ENCODE data around the gene SORL1.

The SORL1 gene

DNA sequence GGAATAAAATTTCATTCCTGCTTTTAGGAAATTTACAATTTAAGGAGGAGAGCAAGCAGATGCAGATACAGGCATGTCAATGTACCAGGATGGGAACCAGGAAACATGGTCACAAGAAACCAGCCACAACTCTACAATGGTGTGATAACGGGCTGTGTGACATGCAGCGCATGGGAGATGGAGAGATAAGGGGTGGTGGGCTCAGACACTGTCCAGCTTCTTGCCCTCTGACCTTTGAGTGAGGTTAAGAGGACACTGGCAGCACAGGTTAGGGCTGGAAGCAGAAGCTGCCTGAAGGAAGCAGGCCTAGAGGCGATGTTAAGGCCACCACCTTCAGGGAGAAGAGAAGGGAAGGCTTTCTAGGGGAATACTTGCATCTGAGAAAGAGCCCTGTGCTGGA lies 3.0 kb downstream of the SORL1 start:
- peaks cover 0 to 32% (median 14%) of the 10 kb centered on the region in 4 donors for H3K4me1 ChIP-seq
- H3K27me3 ChIP-seq: no peaks in the 10 kb centered on the region
- intact Hi-C loops (cut with DNase I; ENCODE audit: low total_unique reads): no loop called here
- H3K4me3 ChIP-seq: no peak overlapping the region
- peak overlapping the region in 1 of 2 donors; percentile 5 for H3K27ac ChIP-seq
- H3K36me3 ChIP-seq: no peaks in the 10 kb centered on the region
- TF ChIP-seq, protein P1, sequence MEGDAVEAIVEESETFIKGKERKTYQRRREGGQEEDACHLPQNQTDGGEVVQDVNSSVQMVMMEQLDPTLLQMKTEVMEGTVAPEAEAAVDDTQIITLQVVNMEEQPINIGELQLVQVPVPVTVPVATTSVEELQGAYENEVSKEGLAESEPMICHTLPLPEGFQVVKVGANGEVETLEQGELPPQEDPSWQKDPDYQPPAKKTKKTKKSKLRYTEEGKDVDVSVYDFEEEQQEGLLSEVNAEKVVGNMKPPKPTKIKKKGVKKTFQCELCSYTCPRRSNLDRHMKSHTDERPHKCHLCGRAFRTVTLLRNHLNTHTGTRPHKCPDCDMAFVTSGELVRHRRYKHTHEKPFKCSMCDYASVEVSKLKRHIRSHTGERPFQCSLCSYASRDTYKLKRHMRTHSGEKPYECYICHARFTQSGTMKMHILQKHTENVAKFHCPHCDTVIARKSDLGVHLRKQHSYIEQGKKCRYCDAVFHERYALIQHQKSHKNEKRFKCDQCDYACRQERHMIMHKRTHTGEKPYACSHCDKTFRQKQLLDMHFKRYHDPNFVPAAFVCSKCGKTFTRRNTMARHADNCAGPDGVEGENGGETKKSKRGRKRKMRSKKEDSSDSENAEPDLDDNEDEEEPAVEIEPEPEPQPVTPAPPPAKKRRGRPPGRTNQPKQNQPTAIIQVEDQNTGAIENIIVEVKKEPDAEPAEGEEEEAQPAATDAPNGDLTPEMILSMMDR (IDR thresholded peaks at IDR 0.05): no peak
- no peak for DNase-seq
- no peaks in the 10 kb centered on the region for H3K9me3 ChIP-seq

DNA sequence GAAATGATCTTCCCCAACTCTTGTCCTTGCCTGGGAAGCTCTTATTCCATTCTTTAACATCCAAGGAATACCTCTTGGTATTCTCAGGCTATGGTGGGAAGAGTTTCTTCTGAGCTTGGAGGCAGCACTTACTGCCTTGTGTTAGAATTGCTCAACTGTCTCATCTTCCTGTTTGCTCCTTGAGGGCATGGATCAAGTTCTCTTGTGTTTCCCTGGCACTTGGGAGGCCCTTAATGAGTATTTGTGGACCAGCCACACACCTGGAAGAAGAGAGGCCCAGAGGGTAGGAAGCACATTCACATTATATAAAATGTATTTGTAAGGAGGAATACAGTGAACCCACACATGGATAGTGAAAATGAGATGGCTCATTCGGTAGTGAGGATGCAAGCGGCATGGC lies 4.0 kb downstream of the SORL1 start:
- H3K27me3 ChIP-seq: no peaks in the 10 kb centered on the region
- intact Hi-C loops (cut with DNase I; ENCODE audit: low total_unique reads): no loop called here
- TF ChIP-seq, protein P1 (IDR thresholded peaks at IDR 0.05): no peak
- H3K36me3 ChIP-seq: no peaks in the 10 kb centered on the region
- no peak for DNase-seq
- H3K4me3 ChIP-seq: no peak overlapping the region
- H3K9me3 ChIP-seq: no peaks in the 10 kb centered on the region
- H3K27ac ChIP-seq: no peak overlapping the region
- peaks cover 0 to 31% (median 14%) of the 10 kb centered on the region in 4 donors for H3K4me1 ChIP-seq

DNA sequence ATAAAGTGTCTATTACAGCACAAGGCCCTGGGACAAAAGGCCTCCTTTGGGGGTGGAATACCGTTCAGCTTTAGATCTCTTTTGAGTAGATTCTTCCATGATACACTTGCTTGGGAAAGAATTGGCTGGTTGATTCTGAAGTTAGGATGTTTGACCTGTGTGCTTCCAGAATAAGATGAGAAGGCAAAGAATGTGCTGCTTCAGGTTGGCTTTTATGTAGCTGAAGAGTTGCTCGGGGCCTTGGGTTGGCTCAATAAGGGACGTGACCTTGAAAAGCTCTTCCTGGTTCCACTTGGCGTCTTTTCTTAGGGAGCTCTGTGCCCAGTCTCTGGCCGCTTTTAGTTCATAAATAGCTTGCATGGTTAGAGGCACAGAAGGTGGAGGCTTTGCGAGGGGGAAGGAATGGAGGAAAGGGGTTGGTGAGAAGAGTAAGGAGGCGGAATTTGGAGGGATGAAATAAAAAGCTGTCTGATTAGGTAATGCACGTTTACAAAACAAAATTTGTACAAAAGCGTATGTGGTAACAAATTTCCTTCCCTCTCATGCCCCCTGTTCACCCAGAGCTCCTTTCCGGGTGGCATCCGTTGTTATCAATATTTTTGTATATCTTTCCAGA lies 4.8 kb downstream of the SORL1 start:
- Histone ChIP-seq H3K27ac (peak overlapping the region in 1 of 2 donors; percentile 26), H3K36me3 (no peaks in the 10 kb centered on the region), H3K4me1 (peaks cover 0 to 26% (median 14%) of the 10 kb centered on the region in 4 donors), H3K27me3 (no peaks in the 10 kb centered on the region), H3K4me3 (no peak overlapping the region), H3K9me3 (no peaks in the 10 kb centered on the region)
- intact Hi-C loops (cut with DNase I; ENCODE audit: low total_unique reads): no loop called here
- TF ChIP-seq, protein P1 (IDR thresholded peaks at IDR 0.05): no peak
- DNase-seq: no peak

DNA sequence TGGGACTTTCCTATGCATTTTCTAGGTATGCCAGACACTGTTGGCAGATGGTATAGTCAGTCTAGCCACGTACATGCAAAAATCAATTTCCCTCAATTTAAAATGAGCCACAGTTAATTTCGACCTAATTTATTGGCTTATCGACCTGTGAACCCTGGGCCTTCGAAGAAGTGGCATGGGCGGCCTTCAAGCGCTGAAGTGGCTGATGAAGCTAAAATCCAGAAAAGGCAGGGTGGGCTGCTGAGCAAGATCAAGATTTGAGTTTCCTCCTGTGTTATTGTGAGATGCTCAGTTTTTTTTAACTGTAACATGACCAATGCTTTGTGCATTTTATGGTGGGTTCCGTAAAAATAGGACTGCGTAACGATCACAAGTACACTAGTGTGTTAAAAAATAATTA lies 6.4 kb downstream of the SORL1 start:
- intact Hi-C loops (cut with DNase I; ENCODE audit: low total_unique reads): no loop called here
- no peak for DNase-seq
- Histone ChIP-seq H3K27me3 (no peaks in the 10 kb centered on the region), H3K4me1 (peaks cover 0 to 16% (median 7%) of the 10 kb centered on the region in 4 donors), H3K4me3 (no peak overlapping the region), H3K27ac (no peak overlapping the region), H3K9me3 (no peaks in the 10 kb centered on the region), H3K36me3 (no peaks in the 10 kb centered on the region)
- TF ChIP-seq, protein P1 (IDR thresholded peaks at IDR 0.05): no peak

DNA sequence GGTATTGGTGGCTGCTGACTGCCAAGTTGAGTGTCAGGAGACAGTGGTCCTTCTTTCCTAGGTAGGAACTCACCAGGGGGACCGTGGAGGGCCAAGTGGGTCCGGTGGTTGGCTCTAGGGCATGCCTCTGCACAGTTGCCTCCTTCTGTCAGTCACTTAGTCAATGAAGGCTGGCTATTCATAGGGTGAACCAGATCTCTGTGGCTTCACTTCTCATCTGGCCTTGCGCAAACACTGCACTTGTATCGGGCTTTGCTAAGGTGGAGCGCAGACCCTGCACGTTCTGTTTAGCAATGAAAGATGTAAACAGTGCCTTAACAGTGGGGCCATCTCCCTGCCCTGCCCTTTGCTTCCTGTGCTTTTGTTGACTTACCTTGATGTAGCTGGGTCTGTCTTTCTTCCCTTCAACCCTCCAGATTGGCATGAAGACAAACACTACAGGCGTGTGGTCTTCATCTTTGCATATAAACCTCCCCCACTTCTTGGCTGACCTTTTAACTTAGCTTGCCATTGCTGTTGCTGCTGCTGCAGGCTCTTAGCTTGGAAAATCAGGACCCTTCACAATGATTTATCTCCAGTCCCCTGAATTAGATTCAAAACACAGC lies 7.4 kb downstream of the SORL1 start:
- no peaks in the 10 kb centered on the region for H3K9me3 ChIP-seq
- no peak overlapping the region for H3K27ac ChIP-seq
- TF ChIP-seq, protein P1 (IDR thresholded peaks at IDR 0.05): no peak
- intact Hi-C loops (cut with DNase I; ENCODE audit: low total_unique reads): no loop called here
- H3K4me3 ChIP-seq: no peak overlapping the region
- no peaks in the 10 kb centered on the region for H3K27me3 ChIP-seq
- H3K4me1 ChIP-seq: peaks cover 0 to 16% (median 12%) of the 10 kb centered on the region in 4 donors
- no peaks in the 10 kb centered on the region for H3K36me3 ChIP-seq
- DNase-seq: no peak
